SK-N-SH (cell line): ENCODE data around the gene SMIM1. TPM values are rescaled to one million over a fixed set of nuclear protein-coding genes. Genes with fewer than 3 reads are reported as not detected.

Experiments used
- CTCF ChIA-PET: fragments of 300-600, 350-600 bp; formaldehyde crosslinking; extraction: SDS; loops from one replicate; lab custom pipeline; 2021; lab: Yijun Ruan, JAX
- POLR2A ChIA-PET: fragments of 350-600 bp; sonication (Branson Sonifier 250); formaldehyde crosslinking; extraction: SDS; loops from one replicate; lab custom pipeline; 2020; ENCODE audit warnings: antibody characterized with exemption, inconsistent platforms; lab: Yijun Ruan, JAX
- DNase-seq: peaks from one replicate; pipeline ENCODE4 v3.0.0; 2012
- H2AFZ ChIP-seq: fragments of 200-600 bp; sonication (generic); 2 replicates; pipeline ENCODE4 v1.8.1; 2016; ENCODE audit warnings: antibody characterized with exemption, mild to moderate bottlenecking, low read depth
- H3F3A ChIP-seq: fragments of 200-600 bp; sonication (generic); replicated peaks from 2 replicates; pipeline ENCODE3; 2016; ENCODE audit warnings: antibody characterized with exemption, mild to moderate bottlenecking; ENCODE audit not compliant: insufficient read depth
- H3K27ac ChIP-seq, 2 experiments: fragments of 200-500 bp in 1 of 2; fragments of 200-600 bp in 1 of 2; sonication (Bioruptor generic) in 1 of 2; sonication (generic), shearing (Covaris generic) in 1 of 2; 2 replicates each; pipeline versions ENCODE4 v1.5.1 to v1.6.1; 2014 to 2016; ENCODE audit warnings: low read depth in 2 of 2, inconsistent platforms in 1 of 2, low read length in 1 of 2, mild to moderate bottlenecking in 1 of 2, mixed read lengths in 1 of 2
- H3K27me3 ChIP-seq: fragments of 200-600 bp; sonication (generic), shearing (Covaris generic); 2 replicates; pipeline ENCODE4 v1.6.1; 2016; ENCODE audit warnings: mixed run types; ENCODE audit not compliant: insufficient read depth
- H3K36me3 ChIP-seq, 2 experiments: fragments of 200-500 bp in 1 of 2; fragments of 200-600 bp in 1 of 2; sonication (Bioruptor generic) in 1 of 2; sonication (generic) in 1 of 2; replicated peaks in 1 of 2; 2 replicates each; pipeline versions ENCODE3 to v1.5.1; 2014 to 2016; ENCODE audit warnings: low read length in 1 of 2, mild to moderate bottlenecking in 1 of 2; ENCODE audit not compliant: insufficient read depth in 2 of 2, control insufficient read depth in 1 of 2
- H3K4me1 ChIP-seq, 2 experiments: fragments of 200-500 bp in 1 of 2; fragments of 200-600 bp in 1 of 2; sonication (Bioruptor generic) in 1 of 2; sonication (generic), shearing (Covaris generic) in 1 of 2; 2 replicates each; pipeline versions ENCODE4 v1.5.1 to v1.6.1; 2014 to 2016; ENCODE audit warnings: low read depth in 1 of 2, low read length in 1 of 2, mixed run types in 1 of 2; ENCODE audit not compliant: insufficient read depth in 2 of 2, control insufficient read depth in 1 of 2
- H3K4me2 ChIP-seq: fragments of 200-600 bp; sonication (generic), shearing (Covaris generic); 2 replicates; pipeline ENCODE4 v1.6.1; 2017; ENCODE audit warnings: mixed run types
- H3K4me3 ChIP-seq, 2 experiments: fragments of 200-500 bp in 1 of 2; fragments of 200-600 bp in 1 of 2; sonication (Bioruptor generic) in 1 of 2; sonication (generic), shearing (Covaris generic) in 1 of 2; 2 replicates each; pipeline versions ENCODE4 v1.5.1 to v1.8.1; 2014 to 2016; ENCODE audit warnings: low read depth in 2 of 2, inconsistent platforms in 1 of 2, low read length in 1 of 2, mild to moderate bottlenecking in 1 of 2, mixed read lengths in 1 of 2, moderate library complexity in 1 of 2
- H3K79me2 ChIP-seq: fragments of 200-600 bp; sonication (generic); 2 replicates; pipeline ENCODE4 v1.8.1; 2017; ENCODE audit warnings: mild to moderate bottlenecking; ENCODE audit not compliant: insufficient read depth
- H3K9ac ChIP-seq: fragments of 200-600 bp; sonication (generic); 2 replicates; pipeline ENCODE4 v1.6.1; 2017; ENCODE audit warnings: mixed run types
- H3K9me2 ChIP-seq: fragments of 200-600 bp; sonication (generic); 2 replicates; pipeline ENCODE4 v1.6.1; 2017; ENCODE audit warnings: mixed run types
- H3K9me3 ChIP-seq: fragments of 200-600 bp; sonication (generic); 2 replicates; pipeline ENCODE4 v1.6.1; 2017; ENCODE audit warnings: mixed run types, mild to moderate bottlenecking, moderate library complexity
- H4K20me1 ChIP-seq: fragments of 200-600 bp; sonication (generic); 2 replicates; pipeline ENCODE4 v1.6.1; 2017; ENCODE audit warnings: mild to moderate bottlenecking, mixed run types; ENCODE audit not compliant: insufficient read depth
- CHD2 ChIP-seq: fragments of 150-350 bp; IDR thresholded peaks from 2 replicates; pipeline ENCODE4 v1.6.1; 2018; ENCODE audit warnings: low read length; ENCODE audit not compliant: partially characterized antibody
- CTCF ChIP-seq: fragments of 200-600 bp; sonication (generic); IDR thresholded peaks from 2 replicates; pipeline ENCODE4 v1.6.1; 2017; ENCODE audit warnings: antibody characterized with exemption, mild to moderate bottlenecking, moderate library complexity
- EZH2phosphoT487 ChIP-seq: fragments of 200-600 bp; sonication (generic); IDR thresholded peaks from 2 replicates; pipeline ENCODE4 v1.6.1; 2017; ENCODE audit warnings: low read depth, mixed run types, mild to moderate bottlenecking, antibody characterized with exemption, moderate library complexity, borderline replicate concordance
- FOXM1 ChIP-seq: IDR thresholded peaks from 2 replicates; pipeline ENCODE4 v1.4.0; 2012; ENCODE audit warnings: low read depth, mild to moderate bottlenecking
- GABPA ChIP-seq: IDR thresholded peaks from 2 replicates; pipeline ENCODE4 v1.4.0; 2012; ENCODE audit warnings: low read depth, mild to moderate bottlenecking
- IRF3 ChIP-seq: fragments of 150-350 bp; IDR thresholded peaks from 2 replicates; pipeline ENCODE4 v1.6.1; 2016; ENCODE audit warnings: mild to moderate bottlenecking, low read depth, low read length
- JUND ChIP-seq: IDR thresholded peaks from 2 replicates; pipeline ENCODE4 v1.4.0; 2012
- NFIC ChIP-seq: IDR thresholded peaks from 2 replicates; pipeline ENCODE4 v1.4.0; 2012; ENCODE audit warnings: borderline replicate concordance
- PBX3 ChIP-seq: IDR thresholded peaks from 2 replicates; pipeline ENCODE4; 2012
- RAD21 ChIP-seq: IDR thresholded peaks from 2 replicates; pipeline ENCODE4 v1.6.1; 2012; ENCODE audit warnings: mild to moderate bottlenecking, low read length
- RCOR1 ChIP-seq: fragments of 150-350 bp; IDR thresholded peaks from 2 replicates; pipeline ENCODE4 v1.6.1; 2017; ENCODE audit warnings: antibody characterized with exemption, low read length
- REST ChIP-seq: IDR thresholded peaks from 2 replicates; pipeline ENCODE4 v1.6.1; 2012; ENCODE audit warnings: mild to moderate bottlenecking, low read depth, low read length, moderate library complexity
- USF2 ChIP-seq: fragments of 150-350 bp; IDR thresholded peaks from 2 replicates; pipeline ENCODE4 v1.6.1; 2017; ENCODE audit warnings: antibody characterized with exemption, low read length, low read depth, borderline replicate concordance
- WGBS: methylation state at CpG from one replicate; pipeline ENCODE4 v1.1.6; 2017; ENCODE audit warnings: low lambda C conversion rate; 5-methylcytosine and 5-hydroxymethylcytosine counted together
- polyA plus RNA-seq, 3 experiments: library from polyadenylated mRNA; depleted of rRNA; stranded (reverse); fragments of >200 nt; gene quantifications; 2 replicates each; pipeline ENCODE4 v1.2.3, GENCODE V29; 2012

SMIM1 gene
- polyA plus RNA-seq, 1 of the 3 experiments (the other 2 are of a cell fraction), result 6.1 TPM

GRCh38 chr1:3820316-3820715 lies 47.8 kb downstream of the SMIM1 start:
- Histone ChIP-seq H3K27me3 (no peaks in the 10 kb centered on the region), H3F3A (no peaks in the 10 kb centered on the region), H2AFZ (no peak overlapping the region), H3K79me2 (no peaks in the 10 kb centered on the region), H3K9me2 (no peaks in the 10 kb centered on the region), H3K27ac (peak overlapping the region in 1 of 2 experiments; percentile 99; a peak in 2 of 4 replicates), H3K4me3 (no peak overlapping the region), H4K20me1 (no peaks in the 10 kb centered on the region), H3K4me2 (no peak overlapping the region), H3K9ac (no peak overlapping the region), H3K36me3 (peaks cover 0 to 36% of the 10 kb centered on the region in 2 experiments)
- CTCF ChIA-PET, result interaction anchor here (0.9 kb wide), 1 partner anchor 79 kb away, joined by 3 read pairs; no protein-coding TSS in a partner anchor
- DNase-seq, result no peak
- TF ChIP-seq JUND, result no peak
- no peak for TF ChIP-seq EZH2phosphoT487
- no peak for TF ChIP-seq NFIC
- no peak for TF ChIP-seq RAD21
- TF ChIP-seq REST, result no peak
- no peak for TF ChIP-seq PBX3
- no peak for TF ChIP-seq CHD2
- no peak for TF ChIP-seq USF2
- no peak for TF ChIP-seq RCOR1
- no peak for TF ChIP-seq IRF3
- no peak for TF ChIP-seq GABPA
- no peak for TF ChIP-seq CTCF
- TF ChIP-seq FOXM1, result no peak
- TF ChIP-seq, all 33 proteins: peak for 0
- WGBS, result 95% methylated on average over 8 of the region's 8 CpGs
- Histone ChIP-seq H3K4me1 (peaks cover 0 to 43% of the 10 kb centered on the region in 2 experiments; a peak in 2 of 4 replicates), H3K9me3 (no peaks in the 10 kb centered on the region)
- POLR2A ChIA-PET, result interaction anchor here (1.5 kb wide), 1 partner anchor 45 kb away, joined by 7 read pairs; no protein-coding TSS in a partner anchor
